ENCODE results near the gene CTF1. TPM values are rescaled to one million over a fixed set of nuclear protein-coding genes. Genes with fewer than 3 reads are reported as not detected.

Gene CTF1
- total RNA-seq, 1 donor from 2014 or later: 5.2 TPM

GRCh38 chr16:30882429-30883310 lies 13.7 kb upstream of the CTF1 start:
- Histone ChIP-seq H3K9ac (ENCODE audit: low read length) (no peak overlapping the region), H3K9me3 (ENCODE audit: insufficient read depth, low read depth, low read length) (no peaks in the 10 kb centered on the region), H4K20me1 (ENCODE audit: insufficient read depth, low read length) (peaks cover 6% of the 10 kb centered on the region), H2AFZ (ENCODE audit: low read depth, low read length) (no peak overlapping the region), H3K79me2 (ENCODE audit: insufficient read depth, low read length) (peaks cover 3% of the 10 kb centered on the region), H3K36me3 (ENCODE audit: insufficient read depth, low read length) (peaks cover 13% of the 10 kb centered on the region), H3K4me2 (ENCODE audit: low read length) (no peak overlapping the region), H3K27ac (ENCODE audit: low read depth, low read length) (no peak overlapping the region), H3K4me1 (ENCODE audit: insufficient read depth, low read length) (no peaks in the 10 kb centered on the region), H3K4me3 (ENCODE audit: insufficient read depth, low read depth, low read length) (no peak overlapping the region), H3K27me3 (ENCODE audit: insufficient read depth, low read length) (no peaks in the 10 kb centered on the region)
- no peaks in the 10 kb centered on the region for H3K4me1 Mint-ChIP-seq (ENCODE audit: low read depth, unreplicated experiment)
- FAIRE-seq (no peak), DNase-seq (ENCODE audit: low read depth) (no peak)
- peaks cover 13% of the 10 kb centered on the region for H3K36me3 Mint-ChIP-seq (ENCODE audit: low read depth, unreplicated experiment)
- H3K27ac Mint-ChIP-seq (ENCODE audit: unreplicated experiment): no peak overlapping the region
- H3K4me3 Mint-ChIP-seq (ENCODE audit: unreplicated experiment): peak overlapping the region; percentile 60
- TF ChIP-seq EZH2 (IDR thresholded peaks at IDR 0.05; ENCODE audit: insufficient read depth, low read length) (no peak), CTCF (IDR thresholded peaks at IDR 0.05; ENCODE audit: insufficient read depth, low read depth, low read length) (no peak)
- H3K27me3 Mint-ChIP-seq (ENCODE audit: low read depth, unreplicated experiment): no peaks in the 10 kb centered on the region
- H3K9me3 Mint-ChIP-seq (ENCODE audit: unreplicated experiment): no peaks in the 10 kb centered on the region

- peaks cover 2% of the 10 kb centered on the region for H3K4me1 Mint-ChIP-seq (ENCODE audit: low read depth, unreplicated experiment)
- no peak overlapping the region for H3K27ac Mint-ChIP-seq (ENCODE audit: unreplicated experiment)
- no peak overlapping the region for H3K4me3 Mint-ChIP-seq (ENCODE audit: unreplicated experiment)
- DNase-seq (ENCODE audit: low read depth) (no peak), FAIRE-seq (no peak)
- H3K27ac ChIP-seq (ENCODE audit: low read depth, low read length): no peak overlapping the region
- no peaks in the 10 kb centered on the region for H3K27me3 Mint-ChIP-seq (ENCODE audit: low read depth, unreplicated experiment)
- H3K27me3 ChIP-seq (ENCODE audit: insufficient read depth, low read length): no peaks in the 10 kb centered on the region
- peaks cover 16% of the 10 kb centered on the region for H3K36me3 Mint-ChIP-seq (ENCODE audit: low read depth, unreplicated experiment)
- peaks cover 6% of the 10 kb centered on the region for H4K20me1 ChIP-seq (ENCODE audit: insufficient read depth, low read length)
- peaks cover 18% of the 10 kb centered on the region for H3K36me3 ChIP-seq (ENCODE audit: insufficient read depth, low read length)
- H3K4me3 ChIP-seq (ENCODE audit: insufficient read depth, low read depth, low read length): no peak overlapping the region
- TF ChIP-seq EZH2 (IDR thresholded peaks at IDR 0.05; ENCODE audit: insufficient read depth, low read length) (no peak), CTCF (IDR thresholded peaks at IDR 0.05; ENCODE audit: insufficient read depth, low read depth, low read length) (no peak)
- H3K9me3 Mint-ChIP-seq (ENCODE audit: unreplicated experiment): no peaks in the 10 kb centered on the region
- H2AFZ ChIP-seq (ENCODE audit: low read depth, low read length): no peak overlapping the region
- H3K4me1 ChIP-seq (ENCODE audit: insufficient read depth, low read length): no peaks in the 10 kb centered on the region
- H3K9ac ChIP-seq (ENCODE audit: low read length): no peak overlapping the region
- H3K9me3 ChIP-seq (ENCODE audit: insufficient read depth, low read depth, low read length): no peaks in the 10 kb centered on the region
- no peak overlapping the region for H3K4me2 ChIP-seq (ENCODE audit: low read length)
- H3K79me2 ChIP-seq (ENCODE audit: insufficient read depth, low read length): peaks cover 3% of the 10 kb centered on the region
These were observed 11.7 kb upstream of the CTF1 start for GRCh38 chr16:30884760-30885159.

- TF ChIP-seq EZH2 (IDR thresholded peaks at IDR 0.05; ENCODE audit: insufficient read depth, low read length): no peak
- H3K9me3 Mint-ChIP-seq (ENCODE audit: unreplicated experiment): no peaks in the 10 kb centered on the region
- H3K9me3 ChIP-seq (ENCODE audit: insufficient read depth, low read depth, low read length): no peaks in the 10 kb centered on the region
- H3K9ac ChIP-seq (ENCODE audit: low read length): no peak overlapping the region
- FAIRE-seq (no peak), DNase-seq (ENCODE audit: low read depth) (no peak)
- no peaks in the 10 kb centered on the region for H3K27me3 ChIP-seq (ENCODE audit: insufficient read depth, low read length)
- H3K36me3 ChIP-seq (ENCODE audit: insufficient read depth, low read length): peaks cover 18% of the 10 kb centered on the region
- H3K27ac Mint-ChIP-seq (ENCODE audit: unreplicated experiment): no peak overlapping the region
- no peak overlapping the region for H3K4me3 Mint-ChIP-seq (ENCODE audit: unreplicated experiment)
- H3K27me3 Mint-ChIP-seq (ENCODE audit: low read depth, unreplicated experiment): no peaks in the 10 kb centered on the region
- H3K27ac ChIP-seq (ENCODE audit: low read depth, low read length): no peak overlapping the region
- H3K4me2 ChIP-seq (ENCODE audit: low read length): no peak overlapping the region
- H3K4me3 ChIP-seq (ENCODE audit: insufficient read depth, low read depth, low read length): no peak overlapping the region
- peaks cover 3% of the 10 kb centered on the region for H3K79me2 ChIP-seq (ENCODE audit: insufficient read depth, low read length)
- H3K4me1 ChIP-seq (ENCODE audit: insufficient read depth, low read length): no peaks in the 10 kb centered on the region
- H2AFZ ChIP-seq (ENCODE audit: low read depth, low read length): no peak overlapping the region
- peaks cover 6% of the 10 kb centered on the region for H4K20me1 ChIP-seq (ENCODE audit: insufficient read depth, low read length)
- peaks cover 18% of the 10 kb centered on the region for H3K36me3 Mint-ChIP-seq (ENCODE audit: low read depth, unreplicated experiment)
- peaks cover 4% of the 10 kb centered on the region for H3K4me1 Mint-ChIP-seq (ENCODE audit: low read depth, unreplicated experiment)
These were observed 11.2 kb upstream of the CTF1 start for GRCh38 chr16:30885196-30885595.
